Measurements from ENCODE around the gene ANAPC4.

DNA sequence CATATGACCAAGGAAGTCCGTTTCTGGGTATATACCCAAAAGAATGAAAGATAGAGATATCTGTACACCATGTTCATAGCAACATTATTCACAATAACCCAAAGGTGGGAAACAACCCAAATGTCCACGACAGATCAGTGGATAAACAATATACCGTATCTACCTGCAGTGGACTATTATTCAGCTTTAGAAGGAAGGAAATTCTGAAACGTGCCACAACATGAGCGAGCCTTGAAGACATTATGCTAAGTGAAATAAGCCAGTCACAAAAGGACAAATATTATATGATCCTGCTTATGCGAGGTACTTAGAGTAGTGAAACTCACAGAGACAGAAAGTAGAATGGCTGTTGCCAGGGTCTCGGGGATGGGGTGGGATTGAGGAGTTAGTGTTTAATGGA is 75.0 kb downstream of the ANAPC4 start:
- TF ChIP-seq, protein P1, sequence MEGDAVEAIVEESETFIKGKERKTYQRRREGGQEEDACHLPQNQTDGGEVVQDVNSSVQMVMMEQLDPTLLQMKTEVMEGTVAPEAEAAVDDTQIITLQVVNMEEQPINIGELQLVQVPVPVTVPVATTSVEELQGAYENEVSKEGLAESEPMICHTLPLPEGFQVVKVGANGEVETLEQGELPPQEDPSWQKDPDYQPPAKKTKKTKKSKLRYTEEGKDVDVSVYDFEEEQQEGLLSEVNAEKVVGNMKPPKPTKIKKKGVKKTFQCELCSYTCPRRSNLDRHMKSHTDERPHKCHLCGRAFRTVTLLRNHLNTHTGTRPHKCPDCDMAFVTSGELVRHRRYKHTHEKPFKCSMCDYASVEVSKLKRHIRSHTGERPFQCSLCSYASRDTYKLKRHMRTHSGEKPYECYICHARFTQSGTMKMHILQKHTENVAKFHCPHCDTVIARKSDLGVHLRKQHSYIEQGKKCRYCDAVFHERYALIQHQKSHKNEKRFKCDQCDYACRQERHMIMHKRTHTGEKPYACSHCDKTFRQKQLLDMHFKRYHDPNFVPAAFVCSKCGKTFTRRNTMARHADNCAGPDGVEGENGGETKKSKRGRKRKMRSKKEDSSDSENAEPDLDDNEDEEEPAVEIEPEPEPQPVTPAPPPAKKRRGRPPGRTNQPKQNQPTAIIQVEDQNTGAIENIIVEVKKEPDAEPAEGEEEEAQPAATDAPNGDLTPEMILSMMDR (tag by site-specific recombination; IDR thresholded peaks at IDR 0.05): no peak
- no peak for TF ChIP-seq ZNF660 (tag by site-specific recombination; IDR thresholded peaks at IDR 0.05)
- no peak for TF ChIP-seq ZNF510 (tag by site-specific recombination; IDR thresholded peaks at IDR 0.05; ENCODE audit: insufficient replicate concordance)
- TF ChIP-seq, protein P2, sequence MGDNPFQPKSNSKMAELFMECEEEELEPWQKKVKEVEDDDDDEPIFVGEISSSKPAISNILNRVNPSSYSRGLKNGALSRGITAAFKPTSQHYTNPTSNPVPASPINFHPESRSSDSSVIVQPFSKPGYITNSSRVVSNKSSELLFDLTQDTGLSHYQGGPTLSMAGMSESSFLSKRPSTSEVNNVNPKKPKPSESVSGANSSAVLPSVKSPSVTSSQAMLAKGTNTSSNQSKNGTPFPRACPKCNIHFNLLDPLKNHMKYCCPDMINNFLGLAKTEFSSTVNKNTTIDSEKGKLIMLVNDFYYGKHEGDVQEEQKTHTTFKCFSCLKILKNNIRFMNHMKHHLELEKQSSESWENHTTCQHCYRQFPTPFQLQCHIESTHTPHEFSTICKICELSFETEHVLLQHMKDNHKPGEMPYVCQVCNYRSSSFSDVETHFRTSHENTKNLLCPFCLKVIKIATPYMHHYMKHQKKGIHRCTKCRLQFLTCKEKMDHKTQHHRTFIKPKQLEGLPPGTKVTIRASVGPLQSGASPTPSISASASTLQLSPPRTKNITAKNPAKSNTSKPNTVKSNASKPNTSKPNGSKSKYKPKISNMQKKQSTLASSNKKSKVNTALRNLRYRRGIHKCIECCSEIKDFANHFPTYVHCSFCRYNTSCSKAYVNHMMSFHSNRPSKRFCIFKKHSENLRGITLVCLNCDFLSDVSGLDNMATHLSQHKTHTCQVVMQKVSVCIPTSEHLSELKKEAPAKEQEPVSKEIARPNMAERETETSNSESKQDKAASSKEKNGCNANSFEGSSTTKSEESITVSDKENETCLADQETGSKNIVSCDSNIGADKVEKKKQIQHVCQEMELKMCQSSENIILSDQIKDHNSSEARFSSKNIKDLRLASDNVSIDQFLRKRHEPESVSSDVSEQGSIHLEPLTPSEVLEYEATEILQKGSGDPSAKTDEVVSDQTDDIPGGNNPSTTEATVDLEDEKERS (tag by site-specific recombination; IDR thresholded peaks at IDR 0.05): no peak
- TF ChIP-seq ZFP3 (tag by site-specific recombination; IDR thresholded peaks at IDR 0.05; ENCODE audit: low read depth): no peak
- TF ChIP-seq, protein P3, sequence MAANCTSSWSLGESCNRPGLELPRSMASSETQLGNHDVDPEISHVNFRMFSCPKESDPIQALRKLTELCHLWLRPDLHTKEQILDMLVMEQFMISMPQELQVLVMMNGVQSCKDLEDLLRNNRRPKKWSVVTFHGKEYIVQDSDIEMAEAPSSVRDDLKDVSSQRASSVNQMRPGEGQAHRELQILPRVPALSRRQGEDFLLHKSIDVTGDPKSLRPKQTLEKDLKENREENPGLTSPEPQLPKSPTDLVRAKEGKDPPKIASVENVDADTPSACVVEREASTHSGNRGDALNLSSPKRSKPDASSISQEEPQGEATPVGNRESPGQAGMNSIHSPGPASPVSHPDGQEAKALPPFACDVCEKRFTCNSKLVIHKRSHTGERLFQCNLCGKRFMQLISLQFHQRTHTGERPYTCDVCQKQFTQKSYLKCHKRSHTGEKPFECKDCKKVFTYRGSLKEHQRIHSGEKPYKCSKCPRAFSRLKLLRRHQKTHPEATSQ (tag by site-specific recombination; IDR thresholded peaks at IDR 0.05): no peak
- TF ChIP-seq, protein P4, sequence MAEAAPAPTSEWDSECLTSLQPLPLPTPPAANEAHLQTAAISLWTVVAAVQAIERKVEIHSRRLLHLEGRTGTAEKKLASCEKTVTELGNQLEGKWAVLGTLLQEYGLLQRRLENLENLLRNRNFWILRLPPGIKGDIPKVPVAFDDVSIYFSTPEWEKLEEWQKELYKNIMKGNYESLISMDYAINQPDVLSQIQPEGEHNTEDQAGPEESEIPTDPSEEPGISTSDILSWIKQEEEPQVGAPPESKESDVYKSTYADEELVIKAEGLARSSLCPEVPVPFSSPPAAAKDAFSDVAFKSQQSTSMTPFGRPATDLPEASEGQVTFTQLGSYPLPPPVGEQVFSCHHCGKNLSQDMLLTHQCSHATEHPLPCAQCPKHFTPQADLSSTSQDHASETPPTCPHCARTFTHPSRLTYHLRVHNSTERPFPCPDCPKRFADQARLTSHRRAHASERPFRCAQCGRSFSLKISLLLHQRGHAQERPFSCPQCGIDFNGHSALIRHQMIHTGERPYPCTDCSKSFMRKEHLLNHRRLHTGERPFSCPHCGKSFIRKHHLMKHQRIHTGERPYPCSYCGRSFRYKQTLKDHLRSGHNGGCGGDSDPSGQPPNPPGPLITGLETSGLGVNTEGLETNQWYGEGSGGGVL (tag by site-specific recombination; IDR thresholded peaks at IDR 0.05): no peak
